ENCODE data around the gene KRTAP4-8.
"Not testable (repeated sequence)": the region's sequence is repeated elsewhere in the genome, so short reads cannot be mapped to it uniquely, and the experiment has no call there.

The KRTAP4-8 gene

GRCh38 chr17:41061964-41062363, 36.0 kb downstream of the KRTAP4-8 start:
- H3K36me3 Mint-ChIP-seq: no peaks in the 10 kb centered on the region
- peaks cover 5% of the 10 kb centered on the region for H3K4me1 Mint-ChIP-seq
- ATAC-seq (no peak), DNase-seq (ENCODE audit: low spot score in 2 of 2) (no peak)
- H3K27ac Mint-ChIP-seq: no peak overlapping the region
- no peak overlapping the region for H3K4me3 Mint-ChIP-seq
- peaks cover 2% of the 10 kb centered on the region for H3K9me3 Mint-ChIP-seq

- H3K9me3 Mint-ChIP-seq: peaks cover 2% of the 10 kb centered on the region
- H3K36me3 Mint-ChIP-seq: no peaks in the 10 kb centered on the region
- peaks cover 5% of the 10 kb centered on the region for H3K4me1 Mint-ChIP-seq
- ATAC-seq: peak; percentile 13
- H3K27ac Mint-ChIP-seq: no peak within 1 kb of the TSS
- DNase-seq (ENCODE audit: low spot score in 2 of 2): no peak
- no peak within 1 kb of the TSS for H3K4me3 Mint-ChIP-seq
These were observed 37.8 kb downstream of the KRTAP4-8 start, which contains the start of gene KRTAP2-3 for GRCh38 chr17:41060052-41060604. KRTAP2-3 (minus strand) TSS chr17:41060114; CDS start chr17:41060050, 64 bp downstream.

- H3K36me3 Mint-ChIP-seq; H3K4me3 Mint-ChIP-seq; H3K4me1 Mint-ChIP-seq; H3K27ac Mint-ChIP-seq; DNase-seq (ENCODE audit: low spot score in 2 of 2); H3K9me3 Mint-ChIP-seq; ATAC-seq: not testable (repeated sequence)
These were observed 38.5 kb downstream of the KRTAP4-8 start for GRCh38 chr17:41059276-41060051.

- Mint-ChIP-seq H3K9me3 (peaks cover 2% of the 10 kb centered on the region), H3K4me3 (no peak overlapping the region), H3K36me3 (no peaks in the 10 kb centered on the region), H3K4me1 (peaks cover 5% of the 10 kb centered on the region), H3K27ac (no peak overlapping the region)
- DNase-seq (ENCODE audit: low spot score in 2 of 2): no peak
- ATAC-seq: no peak
These were observed 39.2 kb downstream of the KRTAP4-8 start for GRCh38 chr17:41058741-41059140.

GRCh38 chr17:41057547-41057946, 40.4 kb downstream of the KRTAP4-8 start:
- Mint-ChIP-seq H3K4me3 (no peak overlapping the region), H3K9me3 (peaks cover 2% of the 10 kb centered on the region), H3K27ac (no peak overlapping the region), H3K36me3 (no peaks in the 10 kb centered on the region), H3K4me1 (peaks cover 5% of the 10 kb centered on the region)
- DNase-seq (ENCODE audit: low spot score in 2 of 2): no peak
- ATAC-seq: no peak

GRCh38 chr17:41055130-41055529, 42.8 kb downstream of the KRTAP4-8 start, which contains the start of gene KRTAP2-2:
KRTAP2-2 (minus strand) TSS chr17:41055230; CDS start chr17:41055211, 19 bp downstream.
- H3K4me1 Mint-ChIP-seq; DNase-seq (ENCODE audit: low spot score in 2 of 2); H3K9me3 Mint-ChIP-seq; H3K4me3 Mint-ChIP-seq; ATAC-seq; H3K36me3 Mint-ChIP-seq; H3K27ac Mint-ChIP-seq: not testable (repeated sequence)

- not testable (repeated sequence) for H3K27ac Mint-ChIP-seq; H3K9me3 Mint-ChIP-seq; H3K36me3 Mint-ChIP-seq; H3K4me3 Mint-ChIP-seq; H3K4me1 Mint-ChIP-seq; DNase-seq (ENCODE audit: low spot score in 2 of 2); ATAC-seq
These were observed 43.4 kb downstream of the KRTAP4-8 start for GRCh38 chr17:41054556-41054955.

- Mint-ChIP-seq H3K27ac (no peak overlapping the region), H3K9me3 (peaks cover 2% of the 10 kb centered on the region), H3K4me1 (no peaks in the 10 kb centered on the region), H3K36me3 (no peaks in the 10 kb centered on the region), H3K4me3 (no peak overlapping the region)
- ATAC-seq (no peak), DNase-seq (ENCODE audit: low spot score in 2 of 2) (no peak)
These were observed 43.9 kb downstream of the KRTAP4-8 start for GRCh38 chr17:41054025-41054424.

GRCh38 chr17:41052566-41052965, 45.4 kb downstream of the KRTAP4-8 start:
- Mint-ChIP-seq H3K4me1 (no peaks in the 10 kb centered on the region), H3K36me3 (no peaks in the 10 kb centered on the region), H3K27ac (no peak overlapping the region), H3K9me3 (peaks cover under 1% of the 10 kb centered on the region), H3K4me3 (no peak overlapping the region)
- no peak for DNase-seq (ENCODE audit: low spot score in 2 of 2)
- ATAC-seq: no peak

GRCh38 chr17:41049110-41049509, 48.8 kb downstream of the KRTAP4-8 start:
- Mint-ChIP-seq H3K27ac (no peak overlapping the region), H3K4me3 (no peak overlapping the region), H3K36me3 (no peaks in the 10 kb centered on the region), H3K4me1 (no peaks in the 10 kb centered on the region), H3K9me3 (no peaks in the 10 kb centered on the region)
- ATAC-seq: peak; percentile 60
- DNase-seq (ENCODE audit: low spot score in 2 of 2): no peak

GRCh38 chr17:41048441-41048840, 49.5 kb downstream of the KRTAP4-8 start:
- no peaks in the 10 kb centered on the region for H3K36me3 Mint-ChIP-seq
- H3K4me1 Mint-ChIP-seq: no peaks in the 10 kb centered on the region
- no peak overlapping the region for H3K4me3 Mint-ChIP-seq
- ATAC-seq (no peak), DNase-seq (ENCODE audit: low spot score in 2 of 2) (no peak)
- H3K27ac Mint-ChIP-seq: no peak overlapping the region
- H3K9me3 Mint-ChIP-seq: peaks cover 2% of the 10 kb centered on the region
